GM12801 (cell line): ENCODE data around the gene COQ8B.

Source experiments
- TF ChIP-seq, protein P1 (sequence below): IDR thresholded peaks from one replicate; pipeline ENCODE4 v1.5.1; 2011; ENCODE audit warnings: control low read depth; ENCODE audit not compliant: insufficient read length; ENCODE audit errors: extremely low read depth

Gene COQ8B

DNA sequence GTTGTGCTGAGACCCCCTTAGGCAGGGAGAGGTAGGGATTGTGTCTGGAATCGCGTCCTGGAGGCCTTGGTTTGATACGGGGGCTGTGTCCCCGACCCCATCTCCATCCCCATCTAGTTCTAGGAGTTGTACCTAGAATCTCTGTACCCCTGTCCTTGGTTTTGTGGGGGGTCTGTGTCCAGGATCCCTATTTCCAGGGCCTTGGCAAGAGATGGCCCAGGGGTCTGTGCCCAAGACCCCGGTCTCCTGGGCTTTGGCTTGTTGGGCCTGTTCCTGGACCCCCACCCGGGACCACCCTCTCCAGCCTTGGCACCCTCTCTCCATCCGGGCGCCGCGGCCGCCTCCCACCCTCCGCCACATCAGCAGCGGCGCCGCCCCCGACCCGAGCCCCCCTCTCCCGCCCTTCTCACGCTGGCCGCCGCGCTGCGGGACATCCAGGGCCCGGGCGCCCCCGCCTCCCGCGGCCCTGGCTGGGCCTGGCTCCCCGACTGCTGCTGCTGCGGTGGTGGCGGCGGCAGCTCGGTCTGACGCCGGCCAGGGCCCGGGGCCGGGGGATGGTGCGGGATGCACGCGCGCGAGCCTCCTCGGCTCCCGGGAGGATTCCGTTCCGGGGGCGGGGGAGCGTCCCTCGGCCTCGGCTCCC is 26.5 kb downstream of the COQ8B start, which contains the start of gene NUMBL:
NUMBL (minus strand) TSS at position 602 of the 643 bp plus-strand sequence; CDS start at position 434, 168 bp downstream.
- TF ChIP-seq, protein P1, sequence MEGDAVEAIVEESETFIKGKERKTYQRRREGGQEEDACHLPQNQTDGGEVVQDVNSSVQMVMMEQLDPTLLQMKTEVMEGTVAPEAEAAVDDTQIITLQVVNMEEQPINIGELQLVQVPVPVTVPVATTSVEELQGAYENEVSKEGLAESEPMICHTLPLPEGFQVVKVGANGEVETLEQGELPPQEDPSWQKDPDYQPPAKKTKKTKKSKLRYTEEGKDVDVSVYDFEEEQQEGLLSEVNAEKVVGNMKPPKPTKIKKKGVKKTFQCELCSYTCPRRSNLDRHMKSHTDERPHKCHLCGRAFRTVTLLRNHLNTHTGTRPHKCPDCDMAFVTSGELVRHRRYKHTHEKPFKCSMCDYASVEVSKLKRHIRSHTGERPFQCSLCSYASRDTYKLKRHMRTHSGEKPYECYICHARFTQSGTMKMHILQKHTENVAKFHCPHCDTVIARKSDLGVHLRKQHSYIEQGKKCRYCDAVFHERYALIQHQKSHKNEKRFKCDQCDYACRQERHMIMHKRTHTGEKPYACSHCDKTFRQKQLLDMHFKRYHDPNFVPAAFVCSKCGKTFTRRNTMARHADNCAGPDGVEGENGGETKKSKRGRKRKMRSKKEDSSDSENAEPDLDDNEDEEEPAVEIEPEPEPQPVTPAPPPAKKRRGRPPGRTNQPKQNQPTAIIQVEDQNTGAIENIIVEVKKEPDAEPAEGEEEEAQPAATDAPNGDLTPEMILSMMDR = no peak

DNA sequence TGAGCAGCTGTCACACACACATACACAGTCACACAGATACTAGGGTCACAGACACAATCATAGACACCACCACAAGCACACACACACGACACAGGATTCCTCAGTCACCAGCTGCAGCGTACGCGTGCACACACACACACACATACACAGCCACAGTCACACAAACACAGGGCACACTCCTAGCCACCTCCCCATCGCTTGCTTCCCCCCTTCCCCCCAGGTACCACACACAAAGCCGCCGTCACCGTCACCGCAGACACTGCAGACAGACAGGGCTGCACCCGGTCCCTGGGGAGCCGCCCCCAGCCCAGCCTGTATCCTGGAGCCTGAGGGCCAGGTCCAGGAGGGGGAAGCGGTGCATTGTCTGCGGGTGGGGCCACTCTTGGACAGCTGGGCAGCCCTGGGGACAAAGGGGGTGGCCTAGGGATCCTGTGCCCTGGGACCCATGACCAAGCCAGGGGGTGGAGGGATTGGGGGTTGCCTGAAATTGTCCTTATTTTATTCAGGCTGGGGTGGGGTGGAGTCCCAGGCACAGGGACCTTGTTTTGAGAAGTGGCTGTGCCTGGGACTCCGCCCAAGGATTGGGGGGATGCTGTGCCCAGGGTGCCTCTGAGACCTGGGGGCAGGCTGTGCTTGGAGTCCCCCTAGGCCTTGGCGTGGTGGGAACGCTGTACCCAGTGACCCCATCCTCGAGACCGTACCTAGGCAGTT is 27.2 kb downstream of the COQ8B start:
- TF ChIP-seq, protein P1 = no peak

DNA sequence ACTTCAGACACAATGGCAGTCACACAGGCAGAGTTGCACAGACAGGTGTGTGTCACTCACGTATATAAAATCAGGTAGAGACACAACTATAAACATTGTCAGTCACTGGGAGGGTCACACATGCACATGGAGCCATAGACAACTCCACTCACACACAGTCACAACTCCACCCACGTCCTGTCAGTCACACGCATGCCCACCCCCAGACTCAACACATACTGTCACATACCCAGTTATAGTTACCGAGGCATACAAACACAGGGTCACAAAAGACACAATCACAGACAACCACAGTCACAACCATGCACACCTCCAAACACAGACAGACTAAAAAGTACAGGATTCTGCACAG is 27.7 kb downstream of the COQ8B start:
- TF ChIP-seq, protein P1 = no peak

DNA sequence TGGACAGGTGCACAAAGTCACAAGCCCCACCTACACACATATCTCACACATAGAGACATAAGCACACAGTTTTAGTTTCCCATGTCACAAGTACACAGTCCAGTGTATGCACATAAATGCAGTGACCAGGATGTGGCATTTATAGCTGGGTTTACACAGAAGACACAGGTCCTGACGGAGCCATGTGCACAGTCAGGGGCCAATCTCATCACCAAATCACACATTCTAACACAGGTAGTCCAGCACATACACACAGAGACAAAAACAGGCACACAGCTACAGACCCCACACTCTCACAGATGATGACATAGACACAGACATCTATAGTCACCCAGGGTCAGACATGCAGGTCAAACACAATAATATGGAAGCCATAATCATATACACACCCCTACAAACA is 28.4 kb downstream of the COQ8B start:
- TF ChIP-seq, protein P1 = no peak

DNA sequence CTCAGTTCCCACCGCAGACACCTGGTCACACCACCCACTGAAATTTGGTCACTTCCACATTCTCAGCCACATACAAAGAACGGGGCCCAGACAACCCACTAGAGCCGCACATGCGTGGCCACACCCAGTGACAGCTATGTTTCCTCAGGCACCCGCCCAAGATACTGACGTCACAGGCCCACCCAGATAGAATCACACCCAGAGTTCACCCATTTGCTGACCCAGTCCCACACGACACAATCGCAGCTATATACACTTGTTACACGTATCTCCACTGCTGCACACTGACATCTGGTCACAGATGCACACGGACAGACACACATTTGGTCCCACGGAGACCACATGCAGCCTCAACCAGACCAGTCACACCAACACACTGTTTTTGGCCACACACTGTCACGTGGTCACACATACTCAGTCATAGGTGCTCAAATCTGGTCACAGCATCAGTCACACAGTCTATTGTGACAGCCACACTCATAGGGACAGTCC is 29.1 kb downstream of the COQ8B start:
- TF ChIP-seq, protein P1 = no peak

DNA sequence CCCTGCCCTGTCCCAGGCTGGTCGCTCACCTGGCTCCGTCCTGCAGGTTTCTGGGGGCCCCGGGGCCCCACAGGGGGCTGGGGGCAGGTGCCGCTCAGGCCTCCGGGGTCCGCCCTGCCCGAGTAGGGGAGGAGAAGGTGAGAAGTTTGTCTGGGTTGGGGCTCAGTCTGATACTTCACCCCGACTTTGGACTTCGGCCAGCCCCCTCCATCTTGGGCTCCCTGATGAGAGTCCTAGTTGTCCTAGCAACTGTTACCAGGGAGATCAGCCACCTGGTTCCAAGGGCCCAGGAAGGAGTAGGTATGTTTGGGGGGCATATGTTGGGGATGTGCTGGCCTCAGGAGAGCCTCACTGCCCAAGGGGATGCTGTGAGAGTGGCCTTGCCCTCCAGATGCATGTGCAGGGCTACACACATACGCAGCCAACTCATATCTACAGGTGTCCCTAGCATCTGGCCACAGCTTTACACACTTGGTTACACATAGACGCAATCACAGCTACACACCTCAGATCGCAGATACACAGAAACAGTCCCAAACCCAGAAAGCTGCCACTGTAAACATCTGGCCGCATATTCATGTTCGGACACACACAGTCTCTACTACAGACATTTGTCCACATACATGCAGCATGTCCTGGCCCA is 29.7 kb downstream of the COQ8B start:
- TF ChIP-seq, protein P1 = no peak

DNA sequence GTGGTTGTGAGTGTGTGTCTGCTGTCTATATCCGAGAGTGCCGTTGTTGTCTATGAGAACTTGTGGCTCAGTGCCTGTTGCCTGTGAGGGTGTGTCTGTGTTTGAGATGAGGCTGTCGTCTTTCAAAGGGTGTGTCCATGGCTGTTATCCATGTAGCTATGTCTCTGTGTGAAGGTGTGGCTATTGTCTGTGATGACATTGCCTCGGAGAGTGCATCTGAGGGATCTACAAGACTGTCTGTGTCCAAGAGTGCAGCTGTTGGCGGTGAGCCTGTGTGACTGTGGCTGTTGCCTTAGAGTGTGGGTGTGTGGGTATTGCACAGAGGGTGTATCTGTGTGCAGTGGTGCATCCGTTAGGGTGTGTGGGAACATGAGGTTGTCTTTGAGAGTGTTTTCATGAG is 31.1 kb downstream of the COQ8B start:
- TF ChIP-seq, protein P1 = no peak
